Right ventricle myocardium superior (tissue), 1 donor: ENCODE data around the gene LITAF. TPM values are rescaled to one million over a fixed set of nuclear protein-coding genes. Genes with fewer than 3 reads are reported as not detected.
"Not testable (repeated sequence)": the region's sequence is repeated elsewhere in the genome, so short reads cannot be mapped to it uniquely, and the experiment has no call there.

Source experiments
- ATAC-seq: fragments of 200-7000 bp; cut with Tn5 transposase; one replicate; pipeline ENCODE4 v1.9.1; 2020; ENCODE audit warnings: mild to moderate bottlenecking; ENCODE audit not compliant: poor library complexity
- DNase-seq: peaks from one replicate; pipeline ENCODE4 v3.0.0-alpha.2; 2020
- intact Hi-C: fragments of 100-400 bp; cut with DNase I; formaldehyde crosslinking; loops from one replicate; pipeline ENCODE4 v1.11.2; 2022
- total RNA-seq: library from RNA; stranded (reverse); fragmentation: NEBNext Ultra II Directional; extraction: Animal tissue kit (Norgen Biotek cat#: 25700); gene quantifications from one replicate; pipeline ENCODE4 v1.2.1, GENCODE V29; 2021
- donor health status: DM: no; HTN: yes; CAD: no; lungs with severe emphysema.

LITAF gene
- total RNA-seq, 1 donor from 2014 or later, result 74.3 TPM

DNA sequence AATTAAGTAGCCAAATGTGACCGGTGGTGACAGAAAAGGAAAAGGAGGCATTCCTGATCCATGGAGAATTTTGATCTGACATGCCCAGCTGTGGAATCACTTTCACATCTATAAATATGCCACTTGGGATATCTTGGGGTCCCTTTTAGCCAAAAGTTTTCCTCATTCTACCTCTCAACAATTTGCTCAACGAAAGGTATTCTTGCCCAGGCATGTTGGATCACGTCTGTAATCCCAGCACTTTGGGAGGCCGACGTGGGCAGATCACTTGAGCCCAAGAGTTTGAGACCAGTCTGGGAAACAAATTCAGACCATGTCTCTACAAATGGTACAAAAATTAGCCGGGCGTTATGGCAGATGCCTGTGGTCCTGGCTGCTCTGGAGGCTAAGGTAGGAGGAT lies 24.3 kb downstream of the LITAF start:
- intact Hi-C loops, result no loop called here
- DNase-seq (no peak), ATAC-seq (no peak)

DNA sequence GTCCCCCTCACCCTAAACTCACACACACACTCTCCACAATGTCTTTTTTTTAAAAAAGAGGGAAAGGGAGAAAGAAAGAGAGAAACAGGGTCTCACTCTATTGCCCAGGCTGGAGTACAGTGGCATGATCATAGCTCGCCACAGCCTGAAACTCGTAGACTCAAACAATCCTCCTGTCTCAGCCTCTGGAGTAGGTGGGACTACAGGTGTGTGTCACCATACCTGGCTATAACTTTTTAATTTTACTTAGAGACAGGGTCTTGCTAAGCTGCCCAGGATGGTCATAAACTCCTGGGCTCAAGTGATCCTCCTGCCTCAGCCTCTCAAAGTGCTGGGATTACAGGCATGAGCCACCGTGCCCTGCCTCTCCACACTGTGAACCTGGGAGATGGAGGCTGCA lies 24.9 kb downstream of the LITAF start:
- no peak for ATAC-seq
- DNase-seq, result no peak
- intact Hi-C loops, result no loop called here

DNA sequence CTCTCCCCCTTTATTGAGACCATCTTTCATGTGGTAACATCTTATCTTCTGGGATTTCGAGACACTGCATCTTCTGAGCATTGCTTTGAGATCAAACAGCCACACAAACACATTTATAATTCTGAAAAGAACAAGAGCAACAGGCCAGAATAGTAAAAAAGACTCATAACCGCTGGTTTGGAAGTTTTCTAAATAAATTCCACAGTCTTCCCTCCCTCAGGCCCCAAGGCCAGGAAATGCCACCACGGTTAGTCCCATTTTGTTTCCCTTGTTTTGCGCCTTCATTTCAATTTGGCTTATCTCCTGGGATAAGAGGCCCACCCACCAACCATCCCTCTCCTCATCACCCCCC lies 25.3 kb downstream of the LITAF start:
- intact Hi-C loops, result no loop called here
- ATAC-seq (no peak), DNase-seq (no peak)

DNA sequence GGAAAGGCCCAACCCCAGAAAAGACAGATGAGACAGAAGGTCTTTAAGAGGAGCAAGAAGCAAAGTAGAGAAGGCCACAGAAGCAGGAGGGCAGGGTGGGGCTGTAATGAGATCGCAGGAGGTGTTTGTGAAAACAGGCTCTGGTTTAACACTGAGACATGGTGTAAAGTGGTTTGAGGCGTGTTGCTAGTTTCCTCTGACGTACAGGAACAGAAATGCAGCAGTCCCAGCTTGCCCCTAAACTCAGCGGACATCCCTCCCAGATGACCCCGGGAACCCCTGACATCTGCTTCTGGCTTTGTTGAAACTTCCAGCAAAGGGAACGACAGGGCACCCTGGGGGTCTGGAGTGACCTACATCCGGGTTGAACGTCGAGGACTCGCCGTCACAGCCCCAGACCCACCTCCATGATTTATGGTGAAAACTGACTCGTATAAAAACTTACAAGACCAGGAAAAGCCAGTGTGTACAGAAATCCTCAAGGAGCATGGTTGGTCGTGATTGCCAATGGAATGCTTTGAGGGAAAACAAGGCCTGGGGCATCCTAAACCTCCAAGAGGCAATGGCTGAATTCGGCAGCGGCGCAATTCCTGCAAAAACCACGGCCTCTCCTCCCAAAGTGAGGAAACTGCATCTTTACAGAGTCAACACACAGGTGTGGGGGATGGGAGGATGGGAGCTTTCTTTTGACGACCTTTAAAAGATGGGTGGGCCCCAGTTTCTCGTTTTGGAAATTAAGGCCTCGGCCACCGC lies 25.8 kb downstream of the LITAF start:
- DNase-seq (no peak), ATAC-seq (no peak)
- intact Hi-C loops, result no loop called here

DNA sequence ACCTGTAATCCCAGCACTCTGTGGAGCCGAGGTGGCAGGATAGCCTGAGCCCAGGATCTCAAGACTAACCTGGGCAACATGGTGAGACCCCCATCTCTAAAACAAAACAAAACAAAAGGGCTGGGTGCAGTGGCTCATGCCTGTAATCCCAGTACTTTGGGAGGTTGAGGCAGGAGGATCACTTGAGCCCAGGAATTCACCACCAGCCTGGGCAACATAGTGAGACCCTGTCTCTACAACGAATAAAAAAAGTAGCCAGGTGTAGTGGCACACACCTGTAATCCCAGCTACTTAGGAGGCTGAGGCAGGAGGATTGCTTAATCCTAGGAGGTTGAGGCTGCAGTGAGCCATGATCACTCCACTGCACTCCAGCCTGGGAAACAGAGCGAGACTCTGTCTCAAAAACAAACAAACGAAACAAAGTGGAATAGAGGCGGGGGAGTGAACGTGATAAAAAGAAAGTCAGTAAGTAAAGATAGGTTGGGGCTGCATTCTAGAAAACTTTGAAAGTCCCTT lies 28.4 kb downstream of the LITAF start:
- intact Hi-C loops, DNase-seq, ATAC-seq: not testable (repeated sequence)

DNA sequence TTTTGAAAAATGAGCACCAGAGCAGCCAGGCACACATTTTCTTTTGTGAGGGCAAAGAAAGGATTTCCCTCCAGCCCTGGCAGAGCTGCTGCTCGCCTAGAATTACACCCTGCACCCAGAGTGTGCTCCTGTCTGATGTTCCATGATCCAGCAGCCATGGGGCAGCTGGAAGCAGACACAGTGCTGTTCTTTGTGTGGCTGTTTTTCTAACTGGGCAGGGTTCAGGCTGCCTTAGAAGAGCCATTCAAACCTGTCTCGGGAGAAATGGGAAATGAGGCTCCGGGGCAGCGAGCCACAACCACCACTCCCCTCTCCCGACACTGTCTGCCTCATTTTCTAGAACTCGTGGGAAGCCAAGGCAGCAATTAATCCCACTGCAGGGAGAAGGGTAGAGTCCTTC lies 28.9 kb downstream of the LITAF start:
- peak; percentile 82 for ATAC-seq
- intact Hi-C loops, result no loop called here
- DNase-seq, result peak; percentile 79

DNA sequence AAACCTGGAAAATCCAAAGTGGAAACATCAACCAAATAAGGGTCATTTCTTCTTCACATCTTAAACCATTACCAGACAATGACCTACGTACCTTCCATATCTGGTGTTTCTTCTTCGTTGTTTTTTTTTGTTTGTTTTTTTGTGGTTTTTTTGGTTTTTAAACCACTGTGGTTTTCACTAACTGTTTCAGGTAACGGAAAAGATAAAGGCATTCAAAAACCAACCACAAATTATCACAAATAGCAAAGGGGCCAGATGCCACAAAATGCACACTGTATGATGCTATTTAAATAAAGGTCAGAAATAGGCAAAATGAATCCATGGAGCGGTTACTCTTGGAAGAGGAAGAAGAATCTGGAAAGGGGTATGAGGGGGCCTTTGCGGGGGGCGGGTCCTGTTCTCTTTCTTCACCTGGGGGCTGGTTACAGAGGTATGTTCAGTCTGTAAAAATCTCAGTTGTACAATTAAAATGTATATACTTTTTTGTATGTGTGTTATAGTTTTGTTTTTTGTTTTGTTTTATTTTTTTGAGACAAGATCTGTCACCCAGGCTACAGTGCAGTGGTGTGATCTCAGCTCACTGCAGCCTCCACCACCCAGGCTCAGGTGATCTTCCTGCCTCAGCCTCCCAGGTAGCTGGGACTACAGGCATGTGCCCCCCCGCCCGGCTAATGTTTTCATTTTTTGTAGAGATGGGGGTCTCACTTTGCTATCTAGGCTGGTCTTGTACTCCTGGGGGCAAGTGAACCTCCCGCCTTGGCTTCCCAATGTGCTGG lies 29.6 kb downstream of the LITAF start:
- DNase-seq (no peak), ATAC-seq (no peak)
- intact Hi-C loops, result no loop called here

DNA sequence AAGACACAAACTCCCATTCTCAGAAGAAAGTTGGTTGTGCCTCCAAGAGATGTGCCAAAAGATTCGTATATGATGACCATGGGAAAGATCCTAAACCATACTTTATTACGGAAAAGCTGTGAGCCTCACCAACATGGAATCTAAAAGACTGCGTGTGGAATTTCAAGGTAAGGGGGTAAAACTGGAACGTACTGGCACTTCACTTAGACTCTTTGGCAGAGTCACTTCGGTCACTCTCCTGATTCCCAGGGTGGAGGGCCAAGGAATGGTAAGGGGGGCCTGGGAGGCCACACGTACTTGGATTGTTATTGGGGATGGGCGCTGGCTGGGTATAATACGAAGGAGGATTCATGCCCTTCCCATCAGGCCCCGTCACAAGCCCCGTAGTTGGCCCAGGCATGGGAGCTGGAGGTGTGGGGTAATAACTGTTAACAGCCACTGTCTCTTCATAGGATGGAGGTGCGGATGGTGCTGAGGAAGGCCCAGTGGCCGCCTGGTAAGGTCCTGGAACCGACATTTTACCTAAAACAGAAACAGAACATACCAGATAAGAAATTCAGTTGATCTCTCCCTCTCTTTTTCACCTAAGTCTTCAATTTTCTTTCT lies 30.4 kb downstream of the LITAF start:
- intact Hi-C loops, result no loop called here
- DNase-seq (no peak), ATAC-seq (no peak)

DNA sequence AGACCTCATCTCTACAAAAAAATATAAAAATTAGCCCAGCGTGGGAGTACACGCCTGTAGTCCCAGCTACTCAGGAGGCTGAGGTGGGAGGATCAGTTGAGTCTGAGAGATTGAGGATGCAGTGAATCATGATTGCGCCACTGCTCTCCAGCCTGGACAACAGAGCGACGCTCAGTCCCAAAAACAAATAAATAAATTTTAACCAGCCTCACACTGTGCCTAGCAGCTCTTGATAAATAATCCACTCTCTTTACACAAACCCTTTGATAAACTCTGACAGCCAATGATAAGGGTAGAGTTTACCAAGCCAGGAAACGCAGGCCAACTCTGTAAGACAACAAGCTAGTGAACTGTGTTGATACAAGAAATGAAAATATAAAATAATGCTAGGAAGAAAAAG lies 32.7 kb downstream of the LITAF start:
- intact Hi-C loops, result no loop called here
- DNase-seq, result no peak
- no peak for ATAC-seq

DNA sequence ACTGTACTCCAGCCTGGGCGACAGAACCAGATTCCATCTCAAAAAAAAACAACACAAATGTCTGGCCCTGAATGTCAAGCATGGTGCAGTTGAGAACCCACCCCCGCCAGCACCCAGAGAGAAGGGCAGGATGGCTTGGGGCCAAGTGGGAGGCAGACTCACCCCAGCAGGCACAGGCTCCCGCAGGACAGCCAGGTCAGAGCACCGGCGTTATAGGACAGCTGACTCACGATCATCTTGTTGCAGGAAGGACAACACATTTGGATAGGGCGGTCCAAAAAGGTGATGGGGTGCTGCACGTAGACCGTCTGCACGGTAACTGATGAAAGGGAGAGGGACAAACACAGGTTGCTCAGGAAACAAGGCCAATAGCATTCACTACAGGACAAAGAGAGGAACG lies 33.3 kb downstream of the LITAF start:
- DNase-seq, result no peak
- intact Hi-C loops, result no loop called here
- ATAC-seq, result no peak

DNA sequence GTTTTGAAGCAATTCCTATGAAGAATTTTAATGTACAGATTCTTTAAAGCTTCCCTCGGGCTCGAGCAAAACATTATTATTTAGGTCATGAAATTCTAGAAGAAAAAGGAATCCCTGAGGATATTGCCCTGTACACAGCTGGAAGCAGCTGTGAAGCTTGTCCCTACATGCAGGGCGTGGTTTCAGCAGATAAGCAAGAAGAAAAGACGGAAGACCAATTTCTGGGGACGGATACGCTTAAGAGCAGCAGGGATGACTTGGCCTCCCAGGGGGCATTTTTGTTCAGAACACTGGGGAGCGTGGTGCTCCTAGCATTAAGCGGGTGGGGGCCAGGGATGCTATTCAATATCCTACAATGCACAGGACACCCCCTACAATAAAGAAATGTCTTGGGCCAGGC lies 34.3 kb downstream of the LITAF start:
- DNase-seq (no peak), ATAC-seq (peak; percentile 67)
- intact Hi-C loops, result no loop called here

DNA sequence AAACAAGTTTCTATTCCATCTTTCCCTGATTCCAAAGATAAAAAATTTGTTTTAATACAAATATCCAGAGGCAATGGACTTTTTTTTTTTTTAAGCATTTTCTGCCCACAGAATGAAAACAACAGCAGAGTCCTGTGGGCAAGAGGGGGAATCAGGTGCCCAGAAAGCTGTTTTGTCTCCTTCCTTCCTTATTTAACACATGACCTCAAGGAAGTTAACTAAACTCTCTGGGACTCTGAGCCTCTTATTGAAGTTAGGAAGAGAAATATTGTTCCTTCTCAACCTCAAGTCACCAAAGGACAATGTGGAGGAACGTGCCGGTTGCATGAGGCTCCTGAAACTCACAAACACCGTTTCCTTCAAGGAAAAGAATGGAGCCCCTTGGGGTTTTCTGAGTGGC lies 34.9 kb downstream of the LITAF start:
- no peak for ATAC-seq
- DNase-seq, result no peak
- intact Hi-C loops, result no loop called here

DNA sequence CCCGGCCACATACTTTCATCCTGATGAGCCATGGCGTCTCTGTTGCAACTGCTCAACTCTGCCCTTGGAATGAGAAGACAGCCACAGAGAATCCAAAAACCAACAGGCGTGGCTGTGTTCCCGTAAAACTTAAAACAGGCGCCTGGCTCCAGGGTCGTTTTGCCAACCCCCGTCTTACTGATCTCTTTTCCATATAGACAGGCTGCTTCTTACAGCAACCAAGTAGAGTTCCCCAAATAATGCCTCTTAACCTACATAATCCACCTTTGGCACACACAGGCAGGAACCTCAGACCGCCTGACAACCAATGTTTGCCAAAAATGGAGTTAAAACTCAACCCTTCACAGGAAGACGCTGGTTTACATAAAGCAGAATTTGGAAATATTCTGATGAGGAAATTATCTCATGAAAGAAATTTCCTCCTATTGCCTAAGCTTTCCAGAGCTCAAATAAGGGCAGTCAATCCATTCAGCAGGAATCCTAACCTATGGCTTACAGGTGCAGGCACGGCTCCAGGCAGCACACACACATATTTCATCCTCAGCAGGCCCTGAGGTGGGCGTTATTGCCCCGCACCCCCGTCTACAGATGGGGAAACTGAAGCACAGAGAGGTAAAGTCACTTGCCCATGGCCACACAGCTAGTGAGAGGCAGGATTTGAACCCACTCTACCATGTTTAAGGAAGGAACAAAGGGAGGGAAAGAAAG lies 35.8 kb downstream of the LITAF start:
- DNase-seq (no peak), ATAC-seq (no peak)
- intact Hi-C loops, result no loop called here

DNA sequence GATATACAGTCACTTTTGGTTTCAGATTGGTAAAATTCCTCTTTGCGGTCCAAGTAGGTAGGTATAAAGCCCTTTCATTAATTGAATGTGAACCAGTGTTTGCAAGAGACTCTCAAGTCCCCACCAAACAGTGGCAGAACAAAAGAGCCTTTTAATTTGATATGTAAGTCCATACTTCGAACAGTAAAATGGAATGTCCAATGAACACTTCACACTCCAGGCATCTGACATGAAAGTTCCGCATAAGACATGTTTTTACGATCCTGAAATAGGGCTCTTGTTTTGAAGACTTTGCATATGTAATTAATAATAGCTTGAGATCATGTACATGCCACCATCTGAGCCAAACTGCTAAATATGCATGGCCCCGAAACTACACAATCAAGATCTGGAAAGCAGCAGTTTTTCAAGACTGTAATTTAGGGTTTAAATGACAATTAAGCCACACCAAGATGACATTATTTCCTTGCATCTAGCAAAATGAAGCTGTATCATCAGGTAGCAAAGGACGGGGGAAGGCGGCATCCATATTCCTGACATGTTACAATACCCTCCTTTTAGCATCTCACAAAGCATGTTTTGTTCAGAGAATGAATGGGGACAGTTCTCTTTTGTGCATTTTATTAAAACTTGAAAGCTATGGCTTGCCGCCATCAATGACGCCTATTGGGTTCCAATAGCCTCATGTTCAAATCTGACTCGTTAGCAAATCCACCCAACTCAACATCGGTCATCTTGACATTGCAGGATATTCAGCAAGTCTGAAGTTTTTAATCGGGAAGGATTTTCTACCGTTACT lies 39.4 kb downstream of the LITAF start:
- no peak for ATAC-seq
- intact Hi-C loops, result no loop called here

DNA sequence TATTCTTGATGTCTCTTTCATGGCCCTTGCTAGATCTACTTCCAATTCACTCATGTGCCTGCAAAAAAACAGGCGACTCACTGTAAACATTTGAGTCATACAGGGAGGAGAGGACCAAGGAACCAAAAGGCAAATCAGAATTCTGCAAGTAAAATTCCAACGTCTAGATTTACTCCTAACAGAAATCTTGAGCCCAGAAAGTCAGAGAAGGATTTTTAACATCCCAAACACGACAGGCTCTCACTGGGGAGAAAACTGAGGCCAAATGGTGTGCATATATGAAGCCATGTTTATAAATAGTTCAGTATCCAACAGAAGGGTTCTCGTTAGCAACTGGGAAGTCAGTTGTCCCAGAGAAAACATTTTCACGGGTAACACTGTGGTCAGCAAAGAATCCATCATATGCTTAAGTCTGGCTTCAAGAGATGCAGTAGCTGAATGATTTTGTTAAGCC lies 40.1 kb downstream of the LITAF start:
- ATAC-seq, result no peak
- DNase-seq, result no peak
- intact Hi-C loops, result no loop called here

More for the DNA sequence above, 39.4 kb downstream of the LITAF start:
- DNase-seq, result no peak

DNA sequence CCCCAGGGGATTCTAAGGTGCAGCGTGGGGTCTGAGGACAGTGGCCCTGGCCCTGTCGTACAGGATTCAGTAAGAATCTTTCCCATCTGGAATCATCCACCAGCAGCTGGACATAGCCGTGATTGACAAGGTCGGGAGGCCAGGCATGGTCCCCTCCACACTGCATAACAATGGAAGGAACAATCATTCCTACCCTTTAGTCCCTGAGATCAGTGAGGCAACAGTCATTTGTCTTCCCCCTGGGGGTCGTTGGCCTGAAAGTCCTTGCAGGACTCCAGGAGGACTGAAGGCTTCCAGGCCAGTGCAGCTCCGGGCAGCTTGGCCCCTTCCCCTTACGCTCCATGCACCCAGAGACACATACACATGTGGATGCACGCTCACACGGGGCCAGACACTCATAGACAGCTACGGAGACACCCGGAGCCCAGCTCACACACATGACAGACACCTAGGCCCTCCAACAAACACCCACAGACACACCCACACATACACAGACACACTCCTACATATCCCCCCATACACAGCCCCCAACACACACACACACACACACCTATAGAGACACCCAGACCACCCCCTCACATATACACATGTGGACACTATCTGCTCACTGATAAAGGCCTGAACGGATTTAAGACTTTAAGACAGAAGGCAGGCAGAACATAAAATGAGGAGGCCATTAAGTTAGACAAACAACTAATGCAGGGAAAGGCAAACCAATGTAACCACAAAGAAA lies 42.9 kb downstream of the LITAF start:
- ATAC-seq (no peak), DNase-seq (no peak)
- intact Hi-C loops, result no loop called here

DNA sequence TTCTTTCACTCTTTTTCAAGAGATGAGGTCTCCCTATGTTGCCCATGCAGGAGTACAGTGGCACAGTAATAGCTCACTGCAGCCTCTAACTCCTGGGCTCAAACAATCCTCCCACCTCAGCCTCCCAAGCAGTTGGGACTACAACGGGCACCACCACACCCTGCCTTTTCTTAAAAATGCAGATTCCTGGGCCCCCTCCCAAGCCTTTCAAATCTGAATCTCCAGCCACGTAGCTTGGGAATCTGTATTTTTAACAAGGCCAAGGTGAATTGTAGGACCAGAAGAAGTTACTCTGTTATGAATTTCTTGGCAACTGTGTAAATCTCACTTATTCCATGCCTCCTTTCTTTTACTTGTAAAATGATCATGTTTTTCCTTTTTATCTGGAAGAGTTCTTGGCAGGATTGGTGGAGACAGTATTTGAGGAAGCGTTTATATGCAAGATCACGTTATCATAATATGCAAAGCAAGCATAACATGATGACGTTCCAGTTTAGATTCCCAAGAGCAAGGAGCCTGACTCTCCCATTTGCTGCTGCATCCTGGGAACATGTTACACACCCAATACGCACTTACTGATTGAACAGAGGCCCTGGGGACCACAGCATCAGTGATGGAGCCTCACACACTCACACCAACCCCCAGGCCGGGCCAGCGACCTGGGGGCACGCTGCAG lies 44.5 kb downstream of the LITAF start:
- intact Hi-C loops, result no loop called here
- ATAC-seq, result no peak
- DNase-seq, result no peak
